BLaER1 treated with 17β-estradiol and CSF1 and Interleukin-3, amounts not matched to agents 10 nM and 100 nM (cell line): ENCODE results near the gene ACBD6.

Experiments used
- H3K27ac ChIP-seq, 11 experiments: shearing (Covaris generic); formaldehyde crosslinking; 2 replicates each; pipeline ENCODE4 v1.8.1; 2022
- H3K27me3 ChIP-seq, 11 experiments: shearing (Covaris generic); formaldehyde crosslinking; 2 replicates each; pipeline ENCODE4 v1.8.1; 2022
- H3K36me3 ChIP-seq, 11 experiments: shearing (Covaris generic); formaldehyde crosslinking; 2 replicates each; pipeline ENCODE4 v1.8.1; 2022
- H3K4me1 ChIP-seq, 10 experiments: shearing (Covaris generic); formaldehyde crosslinking; 2 replicates each; pipeline ENCODE4 v1.8.1; 2022
- H3K4me2 ChIP-seq, 11 experiments: shearing (Covaris generic); formaldehyde crosslinking; 2 replicates each; pipeline ENCODE4 v1.8.1; 2022
- H3K4me3 ChIP-seq, 10 experiments: shearing (Covaris generic); formaldehyde crosslinking; 2 replicates each; pipeline ENCODE4 v1.8.1; 2022
- H3K9ac ChIP-seq, 11 experiments: shearing (Covaris generic); formaldehyde crosslinking; 2 replicates each; pipeline ENCODE4 v1.8.1; 2022
- H3K9me3 ChIP-seq, 11 experiments: shearing (Covaris generic); formaldehyde crosslinking; replicated peaks in 1 of 11; 2 replicates each; pipeline ENCODE4 v1.8.1; 2022
- H4K20me1 ChIP-seq, 11 experiments: shearing (Covaris generic); formaldehyde crosslinking; 2 replicates each; pipeline ENCODE4 v1.8.1; 2022
- Cebpa-rat ChIP-seq, 11 experiments: shearing (Covaris generic); IDR thresholded peaks; 2 replicates each; pipeline ENCODE4 v1.8.1; 2022

The ACBD6 gene

DNA sequence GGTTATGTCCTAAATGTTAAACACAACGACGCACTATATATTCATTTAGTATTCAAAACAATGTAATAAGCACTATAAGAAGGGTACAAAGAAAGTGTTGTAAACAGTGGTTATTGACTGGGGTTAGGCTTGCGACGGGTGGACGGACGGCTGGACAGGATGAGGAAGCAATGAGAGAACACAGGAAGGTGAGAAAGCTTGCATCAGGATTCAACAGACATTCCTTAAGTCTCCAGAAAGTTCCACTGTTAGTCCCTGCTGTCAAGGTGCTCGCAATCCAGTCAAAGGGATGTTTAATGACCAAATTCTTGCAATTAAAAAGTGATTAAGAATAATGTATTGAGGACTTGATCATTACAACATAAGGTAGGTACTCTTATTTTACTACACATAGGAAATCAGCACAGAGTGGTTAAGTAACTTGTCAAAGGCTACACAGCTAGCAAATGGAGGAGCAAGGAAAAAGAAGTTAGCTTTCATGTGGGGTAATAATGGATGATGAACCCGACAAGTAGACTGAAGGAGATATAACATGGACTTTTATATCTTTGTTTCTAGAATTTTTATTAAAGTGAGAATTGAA, 994 bp upstream of the ACBD6 start:
- Histone ChIP-seq H3K9me3 (peaks cover 0 to 3% (median 2%) of the 10 kb centered on the region in 11 experiments; a peak in 16 of 22 replicates), H3K27ac (peak overlapping the region; percentile 79 to 94 (median 89); a peak in 20 of 22 replicates), H3K4me1 (peaks cover 21 to 41% (median 34%) of the 10 kb centered on the region in 10 experiments), H3K4me3 (peak overlapping the region; percentile 75 to 94 (median 82)), H3K9ac (peak overlapping the region; percentile 78 to 94 (median 91)), H3K4me2 (peak overlapping the region; percentile 67 to 96 (median 91)), H3K36me3 (peaks cover 3 to 19% (median 7%) of the 10 kb centered on the region in 11 experiments; a peak in 15 of 22 replicates), H4K20me1 (peaks cover 0 to 36% (median 2%) of the 10 kb centered on the region in 11 experiments; a peak in 8 of 22 replicates), H3K27me3 (no peaks in the 10 kb centered on the region)
- no peak for TF ChIP-seq Cebpa-rat (IDR thresholded peaks at IDR 0.05)

DNA sequence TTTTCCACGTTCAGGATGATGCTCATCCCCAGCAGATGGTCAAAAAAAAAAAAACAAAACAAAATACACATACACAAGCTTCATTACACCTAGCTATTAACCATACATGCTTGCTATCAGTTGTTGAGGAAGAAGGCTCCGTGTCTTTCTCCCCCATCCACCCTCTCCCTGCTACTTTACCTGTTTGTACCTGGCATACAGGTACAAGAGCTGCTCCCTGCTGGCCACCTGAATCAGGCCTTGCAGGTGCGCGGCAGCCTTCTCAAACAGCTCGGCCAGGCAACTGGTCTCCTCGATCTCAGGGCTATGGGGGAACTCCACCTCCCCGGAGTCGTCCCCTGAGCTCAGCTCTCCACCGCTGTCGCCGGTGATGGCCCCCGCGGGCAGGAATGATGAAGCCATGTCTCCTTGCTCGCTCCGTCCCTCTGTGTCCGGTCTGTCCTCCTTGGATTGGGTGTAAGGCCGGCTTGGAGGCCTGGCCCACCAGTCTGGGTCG, 464 bp downstream of the ACBD6 start:
- no peak for TF ChIP-seq Cebpa-rat (IDR thresholded peaks at IDR 0.05)
- peak overlapping the region; percentile 75 to 94 (median 82) for H3K4me3 ChIP-seq
- no peaks in the 10 kb centered on the region for H3K27me3 ChIP-seq
- H3K4me2 ChIP-seq, result peak overlapping the region; percentile 67 to 96 (median 91)
- peaks cover 0 to 45% (median 3%) of the 10 kb centered on the region in 11 experiments; a peak in 8 of 22 replicates for H4K20me1 ChIP-seq
- H3K4me1 ChIP-seq, result peaks cover 21 to 41% (median 34%) of the 10 kb centered on the region in 10 experiments
- H3K9ac ChIP-seq, result peak overlapping the region; percentile 78 to 94 (median 91)
- H3K27ac ChIP-seq, result peak overlapping the region; percentile 79 to 94 (median 89)
- no peaks in the 10 kb centered on the region for H3K9me3 ChIP-seq
- H3K36me3 ChIP-seq, result peaks cover 5 to 32% (median 12%) of the 10 kb centered on the region in 11 experiments; a peak in 16 of 22 replicates

DNA sequence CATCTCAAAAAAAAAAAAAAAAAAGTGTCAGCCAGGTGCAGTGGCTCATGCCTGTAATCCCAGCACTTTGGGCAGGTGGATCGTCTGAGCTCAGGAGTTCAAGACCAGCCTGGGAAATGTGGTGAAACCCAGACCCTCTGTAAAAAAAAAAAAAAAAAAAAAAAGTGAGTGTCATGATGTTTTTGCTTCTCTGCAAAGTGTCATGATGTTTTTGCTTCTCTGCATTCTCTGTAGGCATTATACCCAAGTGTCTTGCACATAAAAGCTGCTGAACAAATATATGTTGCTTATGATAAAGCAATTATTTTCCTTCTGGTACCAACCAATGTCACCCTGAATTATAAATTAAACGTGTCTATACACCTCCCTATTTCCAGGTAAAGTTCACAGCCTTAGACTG, 1.7 kb downstream of the ACBD6 start:
- Histone ChIP-seq H3K27ac (no peak overlapping the region), H4K20me1 (peaks cover 0 to 55% (median 10%) of the 10 kb centered on the region in 11 experiments; a peak in 9 of 22 replicates), H3K9ac (peak overlapping the region in 4 of 11 experiments; percentile 83 to 93 (median 91); a peak in 4 of 22 replicates), H3K4me2 (peak overlapping the region; percentile 67 to 96 (median 91)), H3K4me1 (peaks cover 21 to 41% (median 34%) of the 10 kb centered on the region in 10 experiments), H3K27me3 (no peaks in the 10 kb centered on the region), H3K4me3 (peak overlapping the region in 7 of 10 experiments; percentile 75 to 94 (median 88); a peak in 12 of 20 replicates), H3K36me3 (peaks cover 5 to 45% (median 12%) of the 10 kb centered on the region in 11 experiments; a peak in 16 of 22 replicates), H3K9me3 (no peaks in the 10 kb centered on the region)
- no peak for TF ChIP-seq Cebpa-rat (IDR thresholded peaks at IDR 0.05)

DNA sequence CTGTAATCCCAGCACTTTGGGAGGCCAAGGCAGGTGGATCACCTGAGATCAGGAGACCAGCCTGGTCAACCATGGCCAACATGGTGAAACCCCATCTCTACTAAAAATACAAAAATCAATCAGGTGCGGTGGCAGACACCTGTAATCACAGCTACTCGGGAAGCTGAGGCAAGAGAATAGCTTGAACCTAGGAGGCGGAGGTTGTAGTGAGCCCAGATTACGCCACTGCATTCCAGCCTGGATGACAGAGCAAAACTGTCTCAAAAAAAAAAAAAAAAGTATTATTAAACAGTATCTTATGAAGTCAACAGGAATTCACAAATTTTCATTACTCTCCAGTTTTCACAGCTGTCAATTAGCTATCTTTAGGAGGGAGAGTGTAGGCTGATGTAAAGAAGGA, 3.8 kb downstream of the ACBD6 start:
- H3K27me3 ChIP-seq, result no peaks in the 10 kb centered on the region
- no peak overlapping the region for H3K27ac ChIP-seq
- peaks cover 21 to 48% (median 33%) of the 10 kb centered on the region in 10 experiments for H3K4me1 ChIP-seq
- no peak overlapping the region for H3K4me3 ChIP-seq
- H3K9me3 ChIP-seq, result no peaks in the 10 kb centered on the region
- H3K4me2 ChIP-seq, result peak overlapping the region in 1 of 11 experiments; percentile 94; a peak in 1 of 22 replicates
- TF ChIP-seq Cebpa-rat (IDR thresholded peaks at IDR 0.05), result no peak
- no peak overlapping the region for H3K9ac ChIP-seq
- H3K36me3 ChIP-seq, result peaks cover 9 to 66% (median 29%) of the 10 kb centered on the region in 11 experiments; a peak in 20 of 22 replicates
- peaks cover 0 to 65% (median 10%) of the 10 kb centered on the region in 11 experiments; a peak in 10 of 22 replicates for H4K20me1 ChIP-seq

DNA sequence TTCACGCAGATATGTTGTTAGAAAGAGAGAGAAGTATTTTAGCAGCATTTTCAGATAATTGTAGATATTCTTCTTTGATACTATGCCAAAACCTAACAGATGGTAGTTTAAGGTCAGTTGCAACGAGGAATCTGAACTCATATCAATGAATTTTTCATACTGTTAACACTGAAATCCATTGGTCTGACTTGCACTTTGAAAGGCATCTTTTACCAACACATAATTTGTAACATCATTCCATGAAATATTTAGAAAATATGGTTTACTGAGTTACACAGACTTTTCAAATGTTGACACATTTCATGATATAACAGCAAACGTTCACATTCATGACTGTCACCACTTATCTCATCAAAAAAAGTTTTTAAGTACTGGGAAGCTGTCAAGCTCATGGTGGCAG, 4.6 kb downstream of the ACBD6 start:
- Histone ChIP-seq H3K36me3 (peaks cover 16 to 73% (median 36%) of the 10 kb centered on the region in 11 experiments; a peak in 20 of 22 replicates), H3K4me2 (no peak overlapping the region), H4K20me1 (peaks cover 0 to 65% (median 10%) of the 10 kb centered on the region in 11 experiments; a peak in 10 of 22 replicates), H3K27ac (no peak overlapping the region), H3K27me3 (no peaks in the 10 kb centered on the region), H3K9ac (no peak overlapping the region), H3K4me3 (no peak overlapping the region), H3K9me3 (no peaks in the 10 kb centered on the region), H3K4me1 (peaks cover 16 to 44% (median 28%) of the 10 kb centered on the region in 10 experiments)
- TF ChIP-seq Cebpa-rat (IDR thresholded peaks at IDR 0.05), result no peak

DNA sequence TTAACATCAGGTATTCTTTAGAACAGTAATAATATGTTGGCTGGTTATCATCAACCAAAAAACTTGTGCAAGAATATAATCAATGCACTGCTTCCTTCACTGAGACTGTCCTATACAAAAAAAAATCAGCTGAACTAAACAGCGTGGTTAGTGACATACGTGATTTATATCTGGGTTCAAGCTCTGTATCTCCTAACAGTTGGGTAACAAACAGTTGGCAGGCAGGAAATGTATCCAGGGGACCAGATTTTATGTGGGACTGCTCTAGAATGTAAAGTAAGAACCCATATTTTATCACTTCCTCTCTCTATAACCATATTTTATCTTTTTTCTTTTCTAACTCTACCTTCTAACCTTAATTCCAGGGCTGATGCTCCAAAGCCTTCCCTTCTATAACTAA, 8.0 kb downstream of the ACBD6 start:
- Histone ChIP-seq H3K36me3 (peaks cover 40 to 98% (median 61%) of the 10 kb centered on the region in 11 experiments), H3K9me3 (no peaks in the 10 kb centered on the region), H3K4me2 (no peak overlapping the region), H3K9ac (no peak overlapping the region), H3K4me1 (peaks cover 0 to 21% (median 4%) of the 10 kb centered on the region in 10 experiments; a peak in 8 of 20 replicates), H3K4me3 (no peak overlapping the region), H3K27ac (no peak overlapping the region), H3K27me3 (no peaks in the 10 kb centered on the region), H4K20me1 (peaks cover 0 to 39% (median 5%) of the 10 kb centered on the region in 11 experiments; a peak in 8 of 22 replicates)
- TF ChIP-seq Cebpa-rat (IDR thresholded peaks at IDR 0.05), result no peak

DNA sequence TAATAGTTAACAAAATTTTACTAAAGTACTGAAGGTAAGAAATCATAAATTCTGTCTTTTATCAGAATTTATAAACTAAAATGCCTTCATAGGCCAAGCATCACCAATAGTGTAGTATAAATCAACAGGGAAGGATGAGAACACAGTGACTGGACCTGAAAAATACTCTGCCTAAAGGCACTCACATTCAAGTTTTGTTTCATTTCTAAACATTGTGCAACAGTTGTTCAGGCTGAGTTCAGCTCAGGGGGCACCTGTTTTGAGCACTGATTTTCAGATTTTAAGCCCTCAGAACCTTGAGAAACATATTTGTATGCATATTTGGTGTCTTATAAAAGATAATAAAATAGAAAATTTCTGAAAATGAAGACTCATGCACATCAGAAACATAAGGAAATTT, 12.4 kb downstream of the ACBD6 start:
- no peak overlapping the region for H3K4me3 ChIP-seq
- no peaks in the 10 kb centered on the region for H3K27me3 ChIP-seq
- peaks cover 0 to 12% (median 0%) of the 10 kb centered on the region in 11 experiments; a peak in 5 of 22 replicates for H4K20me1 ChIP-seq
- H3K4me1 ChIP-seq, result peaks cover 0 to 8% (median 0%) of the 10 kb centered on the region in 10 experiments; a peak in 4 of 20 replicates
- H3K9ac ChIP-seq, result no peak overlapping the region
- H3K36me3 ChIP-seq, result peaks cover 58 to 100% (median 83%) of the 10 kb centered on the region in 11 experiments
- H3K4me2 ChIP-seq, result no peak overlapping the region
- no peak overlapping the region for H3K27ac ChIP-seq
- H3K9me3 ChIP-seq, result no peaks in the 10 kb centered on the region
- TF ChIP-seq Cebpa-rat (IDR thresholded peaks at IDR 0.05), result no peak

DNA sequence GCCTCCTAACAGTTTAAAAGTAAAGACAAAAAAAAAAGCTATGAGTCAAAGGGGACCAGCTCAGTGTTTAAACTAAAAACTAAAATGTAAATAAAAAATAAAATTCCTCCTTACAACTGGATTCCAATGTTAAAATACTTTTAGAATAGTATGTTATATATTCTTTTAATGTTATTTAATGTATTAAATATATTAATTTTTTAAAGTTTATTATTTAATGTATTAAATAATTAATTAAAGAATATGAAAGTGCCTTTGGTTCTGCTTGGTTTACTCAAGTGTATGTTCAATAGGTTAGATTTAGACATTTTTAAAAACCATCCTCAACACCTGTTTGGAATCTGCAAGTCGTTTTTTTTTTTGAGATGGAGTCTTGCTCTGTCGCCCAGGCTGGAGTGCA, 13.1 kb downstream of the ACBD6 start:
- no peak overlapping the region for H3K9ac ChIP-seq
- H3K4me3 ChIP-seq, result no peak overlapping the region
- H3K4me2 ChIP-seq, result no peak overlapping the region
- TF ChIP-seq Cebpa-rat (IDR thresholded peaks at IDR 0.05), result no peak
- H3K27me3 ChIP-seq, result no peaks in the 10 kb centered on the region
- no peaks in the 10 kb centered on the region for H3K9me3 ChIP-seq
- H3K27ac ChIP-seq, result no peak overlapping the region
- peaks cover 60 to 97% (median 84%) of the 10 kb centered on the region in 11 experiments for H3K36me3 ChIP-seq
- H3K4me1 ChIP-seq, result peaks cover 0 to 1% (median 0%) of the 10 kb centered on the region in 10 experiments; a peak in 2 of 20 replicates
- peaks cover 0 to 11% (median 0%) of the 10 kb centered on the region in 11 experiments; a peak in 3 of 22 replicates for H4K20me1 ChIP-seq

DNA sequence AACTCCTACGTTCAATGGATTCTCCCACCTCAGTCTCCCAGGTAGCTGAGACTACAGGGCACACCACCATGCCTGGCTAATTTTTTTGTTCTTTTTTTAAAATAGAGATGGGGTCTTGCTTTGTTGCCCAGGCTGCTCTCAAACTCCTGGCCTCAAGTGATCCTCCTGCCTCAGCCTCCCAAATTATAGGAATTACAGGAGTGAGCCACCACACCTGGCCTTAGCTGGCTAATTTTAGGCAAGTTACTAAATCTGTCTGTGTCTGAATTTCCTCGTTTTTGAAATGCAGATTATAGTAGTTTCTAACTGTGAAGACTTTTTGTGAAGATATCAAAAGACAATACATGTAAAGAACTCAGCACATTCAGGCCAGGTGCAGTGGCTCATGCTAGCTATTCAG, 13.7 kb downstream of the ACBD6 start:
- H3K27ac ChIP-seq, result no peak overlapping the region
- H3K9me3 ChIP-seq, result no peaks in the 10 kb centered on the region
- no peak for TF ChIP-seq Cebpa-rat (IDR thresholded peaks at IDR 0.05)
- no peaks in the 10 kb centered on the region for H3K4me1 ChIP-seq
- no peak overlapping the region for H3K9ac ChIP-seq
- peaks cover 60 to 90% (median 78%) of the 10 kb centered on the region in 11 experiments for H3K36me3 ChIP-seq
- H3K4me2 ChIP-seq, result no peak overlapping the region
- peaks cover 0 to 11% (median 0%) of the 10 kb centered on the region in 11 experiments; a peak in 3 of 22 replicates for H4K20me1 ChIP-seq
- H3K4me3 ChIP-seq, result no peak overlapping the region
- H3K27me3 ChIP-seq, result no peaks in the 10 kb centered on the region
